Endothelial cell of umbilical vein (primary cell): ENCODE results near the gene SUGP2. TPM values are rescaled to one million over a fixed set of nuclear protein-coding genes. Genes with fewer than 3 reads are reported as not detected.

Experiments used
- BruUV-seq: library from RNA; stranded (reverse); fragments of 400-500 nt; replicated peaks from 2 replicates; lab custom pipeline; 2021; lab: Mats Ljungman, UMichigan
- CTCF ChIA-PET: fragments of 300-600, 350-600 bp; sonication (Branson Sonifier 250); formaldehyde crosslinking; loops from one replicate; lab custom pipeline; 2021; ENCODE audit warnings: antibody characterized with exemption, inconsistent platforms; lab: Charles Lee
- POLR2A ChIA-PET: fragments of 300-600, 350-600 bp; sonication (Branson Sonifier 250); formaldehyde crosslinking; loops from one replicate; lab custom pipeline; 2021; ENCODE audit warnings: antibody characterized with exemption, inconsistent platforms; lab: Charles Lee
- DNase-seq: peaks from one replicate; pipeline ENCODE4 v3.0.0-alpha.2; 2011; ENCODE audit warnings: low read depth, low spot score
- FAIRE-seq: peaks from 2 replicates; lab custom pipeline; 2011; peaks lifted over from hg19 to GRCh38; lab: Jason Lieb, UNC
- H2AFZ ChIP-seq: 2 replicates; pipeline ENCODE4 v1.6.0; 2012; ENCODE audit warnings: low read depth, low read length, control low read depth, inconsistent platforms
- H3K27ac ChIP-seq: 2 replicates; pipeline ENCODE4 v1.5.1; 2011; ENCODE audit warnings: low read depth, mild to moderate bottlenecking, control low read depth, low read length, moderate library complexity; ENCODE audit not compliant: insufficient read depth
- H3K27me3 ChIP-seq, 2 experiments: 2 replicates each; pipeline versions ENCODE4 v1.6.0 to v1.6.1; 2011; ENCODE audit warnings: low read length in 2 of 2, mixed read lengths in 1 of 2; ENCODE audit not compliant: control insufficient read depth in 2 of 2, insufficient read depth in 2 of 2
- H3K36me3 ChIP-seq, 2 experiments: 2 replicates in 1 of 2; 3 replicates in 1 of 2; pipeline ENCODE4 v1.5.1; 2011; ENCODE audit warnings: low read length in 2 of 2, mild to moderate bottlenecking in 1 of 2, moderate library complexity in 1 of 2; ENCODE audit not compliant: control insufficient read depth in 2 of 2, insufficient read depth in 2 of 2; ENCODE audit errors: extremely low read depth in 1 of 2
- H3K4me1 ChIP-seq: 3 replicates; pipeline ENCODE4 v1.5.1; 2011; ENCODE audit warnings: mild to moderate bottlenecking, low read length; ENCODE audit not compliant: control insufficient read depth, insufficient read depth; ENCODE audit errors: extremely low read depth
- H3K4me2 ChIP-seq: 2 replicates; pipeline ENCODE4 v1.6.1; 2011; ENCODE audit warnings: low read length, control low read depth, mixed read lengths; ENCODE audit not compliant: insufficient read depth
- H3K4me3 ChIP-seq, 3 experiments: fragments of 200-600 bp in 1 of 3; sonication (generic), shearing (Covaris generic) in 1 of 3; replicated peaks in 1 of 3; 2 replicates each; pipeline ENCODE4 v1.5.1; 2011 to 2016; ENCODE audit warnings: control low read depth in 3 of 3, low read length in 3 of 3, mild to moderate bottlenecking in 2 of 3, inconsistent platforms in 1 of 3, low read depth in 1 of 3, moderate library complexity in 1 of 3; ENCODE audit not compliant: insufficient read depth in 1 of 3
- H3K79me2 ChIP-seq: 2 replicates; pipeline ENCODE4 v1.6.0; 2012; ENCODE audit warnings: low read length, inconsistent platforms; ENCODE audit not compliant: control insufficient read depth, insufficient read depth
- H3K9ac ChIP-seq: replicated peaks from 2 replicates; pipeline ENCODE3; 2011; ENCODE audit warnings: low read length, control low read depth; ENCODE audit not compliant: insufficient read depth; ENCODE audit errors: extremely low read depth
- H3K9me1 ChIP-seq: replicated peaks from 3 replicates; pipeline ENCODE4 v1.6.0; 2011; ENCODE audit warnings: mild to moderate bottlenecking, low read length; ENCODE audit not compliant: control insufficient read depth, insufficient read depth; ENCODE audit errors: extremely low read depth
- H3K9me3 ChIP-seq: replicated peaks from 2 replicates; pipeline ENCODE4 v1.5.1; 2012; ENCODE audit warnings: low read length, inconsistent platforms; ENCODE audit not compliant: control insufficient read depth, insufficient read depth
- H4K20me1 ChIP-seq: replicated peaks from 2 replicates; pipeline ENCODE3; 2011; ENCODE audit warnings: mild to moderate bottlenecking, low read length; ENCODE audit not compliant: control insufficient read depth, insufficient read depth; ENCODE audit errors: extremely low read depth
- CTCF ChIP-seq, 2 donors: IDR thresholded peaks; 1 replicate in 1 of 2; 2 replicates in 1 of 2; pipeline ENCODE4 v1.5.1; 2011; ENCODE audit warnings: low read length in 2 of 2, mild to moderate bottlenecking in 2 of 2, moderate library complexity in 2 of 2, control low read depth in 1 of 2, inconsistent platforms in 1 of 2, low read depth in 1 of 2; ENCODE audit not compliant: insufficient read depth in 1 of 2; ENCODE audit errors: extremely low read depth in 1 of 2
- EZH2 ChIP-seq: IDR thresholded peaks from 2 replicates; pipeline ENCODE4 v1.6.1; 2012; ENCODE audit warnings: borderline replicate concordance, low read depth, mild to moderate bottlenecking, moderate library complexity, low read length, inconsistent platforms; ENCODE audit not compliant: severe bottlenecking
- FOS ChIP-seq: IDR thresholded peaks from 2 replicates; pipeline ENCODE4 v1.6.1; 2011; ENCODE audit warnings: mild to moderate bottlenecking, low read length, moderate library complexity, borderline replicate concordance; ENCODE audit not compliant: insufficient read depth
- GATA2 ChIP-seq: IDR thresholded peaks from 2 replicates; pipeline ENCODE4 v1.7.0; 2011; ENCODE audit warnings: low read depth, mild to moderate bottlenecking, moderate library complexity, mixed read lengths, low read length; ENCODE audit not compliant: insufficient read length, insufficient read depth
- JUN ChIP-seq: IDR thresholded peaks from 2 replicates; pipeline ENCODE4 v1.6.1; 2011; ENCODE audit warnings: borderline replicate concordance, low read depth; ENCODE audit not compliant: insufficient read length, insufficient read depth
- MAX ChIP-seq: IDR thresholded peaks from 2 replicates; pipeline ENCODE4 v1.6.1; 2011; ENCODE audit not compliant: insufficient read depth, insufficient read length
- MYC ChIP-seq: IDR thresholded peaks from one replicate; pipeline ENCODE4 v1.6.1; 2011; ENCODE audit warnings: mild to moderate bottlenecking, low read depth, low read length
- POLR2A ChIP-seq: IDR thresholded peaks from 2 replicates; pipeline ENCODE4 v1.6.1; 2012; ENCODE audit warnings: low read depth, mild to moderate bottlenecking, control low read depth, low read length
- POLR2AphosphoS5 ChIP-seq: IDR thresholded peaks from 2 replicates; pipeline ENCODE4 v1.6.1; 2012; ENCODE audit warnings: low read depth, mild to moderate bottlenecking, control low read depth, low read length, moderate library complexity; ENCODE audit not compliant: insufficient read depth
- dilution Hi-C: fragments of 300-500 bp; cut with MboI; formaldehyde crosslinking; loops from one replicate; pipeline ENCODE4 v1.15.0; 2019; ENCODE audit warnings: low sequenced_read_pairs; ENCODE audit not compliant: extremely low pct_ligation_motif_present
- intact Hi-C: fragments of 100-400 bp; cut with micrococcal nuclease; formaldehyde crosslinking; loops from one replicate; pipeline ENCODE4 v1.10.0; 2022
- polyA plus RNA-seq, 4 experiments: library from polyadenylated mRNA; depleted of rRNA in 3 of 4; stranded (reverse) in 3 of 4; unstranded in 1 of 4; fragments of >200 nt; gene quantifications; 2 replicates each; pipeline versions ENCODE4 v1.2.1 to v1.2.3, GENCODE V29; 2011 to 2012; ENCODE audit warnings: missing spikeins in 1 of 4
- total RNA-seq: library from RNA; stranded (reverse); gene quantifications from 2 replicates; pipeline ENCODE4 v1.2.3, GENCODE V29; 2021

SUGP2 gene
- total and polyA plus RNA-seq, 2 donors (not counting 3 experiments of a cell fraction or from before 2014, with no cell fraction given), result 44.6 to 79.7 TPM

- H3K4me2 ChIP-seq, result no peak overlapping the region
- H3K9me3 ChIP-seq, result no peaks in the 10 kb centered on the region
- no peak overlapping the region for H3K4me3 ChIP-seq
- CTCF ChIA-PET, result interaction anchor here (1.4 kb wide), 1 partner anchor 176 kb away, joined by 3 read pairs; no protein-coding TSS in a partner anchor
- no peaks in the 10 kb centered on the region for H3K9me1 ChIP-seq
- no peak overlapping the region for H3K27ac ChIP-seq
- FAIRE-seq, result no peak
- no peaks in the 10 kb centered on the region for H3K4me1 ChIP-seq
- no peak overlapping the region for H2AFZ ChIP-seq
- peaks cover 51% of the 10 kb centered on the region for H3K79me2 ChIP-seq
- no peaks in the 10 kb centered on the region for H4K20me1 ChIP-seq
- H3K27me3 ChIP-seq, result no peaks in the 10 kb centered on the region
- intact Hi-C loops, result no loop called here
- H3K36me3 ChIP-seq, result peaks cover 28 to 34% of the 10 kb centered on the region in 2 experiments
- BruUV-seq, result no TSS peak
- DNase-seq, result no peak
- dilution Hi-C loops, result no loop called here
- TF ChIP-seq JUN, result no peak
- TF ChIP-seq GATA2, result no peak
- no peak for TF ChIP-seq MYC
- no peak for TF ChIP-seq CTCF (IDR thresholded peaks at IDR 0.05; ENCODE audit: extremely low read depth in 1 of 2, insufficient read depth in 1 of 2, low read depth in 1 of 2, low read length in 2 of 2)
- no peak for TF ChIP-seq EZH2
- TF ChIP-seq POLR2A, result no peak
- TF ChIP-seq POLR2AphosphoS5, result no peak
- TF ChIP-seq FOS, result no peak
- no peak for TF ChIP-seq MAX
- POLR2A ChIA-PET, result no interaction called here
- H3K9ac ChIP-seq, result no peak overlapping the region
Measured at GRCh38 chr19:19022380-19022961, 10.8 kb downstream of the SUGP2 start.
